Globus pallidus (tissue), 1 donor: Measurements from ENCODE around the gene TTC33.
A peak's percentile ranks its signal among the peaks of the same experiment; 100 is the strongest.
"Not testable (repeated sequence)": the region's sequence is repeated elsewhere in the genome, so short reads cannot be mapped to it uniquely, and the experiment has no call there.

Experiments
- DNase-seq: peaks from one replicate; pipeline ENCODE4 v3.0.0-alpha.2; 2015; ENCODE audit warnings: low spot score

The TTC33 gene, protein sequence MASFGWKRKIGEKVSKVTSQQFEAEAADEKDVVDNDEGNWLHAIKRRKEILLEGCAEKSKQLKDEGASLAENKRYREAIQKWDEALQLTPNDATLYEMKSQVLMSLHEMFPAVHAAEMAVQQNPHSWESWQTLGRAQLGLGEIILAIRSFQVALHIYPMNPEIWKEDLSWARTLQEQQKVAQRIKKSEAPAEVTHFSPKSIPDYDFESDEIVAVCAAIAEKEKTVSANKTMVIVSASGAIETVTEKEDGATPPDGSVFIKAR

DNA sequence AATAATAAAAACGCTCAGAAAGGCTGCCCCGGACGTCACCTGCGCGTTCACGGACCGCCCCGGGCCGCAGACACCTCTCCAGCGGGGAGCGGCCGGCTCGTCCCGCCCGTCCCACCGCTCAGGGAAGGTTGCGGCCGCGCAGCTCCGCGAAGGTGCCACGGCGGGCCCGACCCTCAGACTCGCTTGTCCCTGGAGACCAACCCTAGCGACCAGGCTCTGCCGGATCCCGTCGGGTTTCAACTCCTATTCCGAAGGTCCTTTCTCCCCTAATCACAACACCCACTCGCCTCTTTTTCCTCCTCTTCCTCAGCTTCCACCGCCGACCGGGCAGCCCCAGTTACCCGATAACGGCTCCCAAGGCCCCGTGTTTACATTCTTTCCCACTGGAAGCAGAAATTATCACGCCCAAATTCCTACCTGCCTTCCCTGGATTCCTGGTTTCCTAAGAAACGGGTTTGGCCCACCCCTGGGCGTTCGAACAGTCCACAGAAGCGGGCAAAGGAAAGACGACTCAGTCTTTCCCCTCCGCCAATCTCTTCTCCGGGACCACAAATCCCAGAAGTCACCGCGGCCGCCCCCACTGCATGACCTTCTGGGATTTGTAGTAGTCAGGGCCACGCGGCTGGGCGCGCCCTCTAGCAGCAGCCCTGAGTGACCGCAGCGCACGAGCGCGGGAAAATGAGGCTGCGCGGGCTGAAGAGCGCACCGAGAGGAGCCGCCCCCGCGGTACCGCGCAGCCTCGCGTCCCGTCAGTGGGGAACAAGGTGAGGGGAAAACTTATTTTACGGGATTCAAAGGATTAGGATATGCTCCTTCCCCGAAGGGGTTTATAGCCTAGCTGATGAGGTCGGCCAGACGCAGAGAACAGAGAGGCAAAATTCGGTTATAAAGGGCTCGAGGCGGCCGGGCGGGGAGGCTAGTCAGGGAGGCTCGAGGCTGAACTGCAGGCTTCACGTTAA, at the start of gene TTC33:
TSS of gene TTC33 (minus strand) at position 555 of the 959 bp plus-strand sequence. CDS start 8,943 bp downstream, outside the sequence.
- peak; percentile 95 for DNase-seq

DNA sequence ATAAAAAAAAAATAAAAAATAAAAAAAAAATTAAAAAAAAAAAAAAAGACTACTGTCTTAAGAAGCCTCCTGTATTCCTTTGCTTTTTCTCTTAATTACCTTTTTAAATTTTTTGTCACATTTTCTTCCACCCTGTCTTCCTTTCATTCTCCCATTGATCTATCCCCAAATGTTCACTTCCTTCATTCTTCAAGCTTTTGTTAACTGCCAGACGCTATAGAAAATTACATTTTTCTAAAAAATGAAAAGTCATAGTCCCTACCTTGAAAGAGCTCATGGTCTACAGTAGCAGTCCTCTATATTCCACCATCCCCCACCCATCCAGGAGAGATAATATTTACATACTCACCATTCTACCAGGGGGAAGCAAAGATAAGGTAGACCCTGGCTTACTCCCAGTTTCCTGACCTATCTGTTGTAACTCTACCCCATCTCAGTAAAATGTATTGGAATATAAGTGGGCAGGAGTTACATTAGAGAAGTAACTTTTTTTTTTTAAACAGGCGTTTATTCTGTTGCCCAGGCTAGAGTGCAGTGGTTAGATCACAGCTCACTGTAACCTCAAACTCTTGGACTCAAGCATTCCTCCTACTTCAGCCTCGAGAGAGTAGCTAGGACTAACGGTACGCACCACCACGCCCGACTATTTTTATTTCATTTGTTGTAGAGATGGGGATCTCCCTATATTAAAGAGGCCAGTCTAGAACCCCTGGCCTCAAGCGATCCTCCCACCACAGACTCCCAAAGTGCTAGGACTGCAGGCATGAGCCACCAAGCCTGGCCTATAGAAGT, 46.2 kb upstream of the TTC33 start:
- no peak for DNase-seq

DNA sequence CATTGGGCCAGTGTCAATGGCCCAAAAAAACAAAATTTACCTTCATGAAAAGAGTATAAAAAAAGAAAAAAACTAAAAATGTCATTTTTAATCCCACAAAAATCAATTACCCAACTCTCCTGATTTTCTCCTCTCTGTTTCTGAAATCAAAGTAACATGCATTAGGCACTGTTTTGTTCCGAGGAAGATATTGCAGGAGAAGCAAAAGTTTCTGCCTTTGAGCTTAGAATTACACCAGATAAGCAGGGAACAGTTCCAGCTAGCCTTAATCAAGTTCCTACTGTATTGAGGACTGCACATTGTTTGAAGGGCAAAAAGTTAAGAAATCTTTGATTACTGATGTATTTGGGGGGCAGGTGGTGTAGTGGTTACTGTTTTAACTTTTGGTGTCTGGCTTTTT, 43.5 kb upstream of the TTC33 start:
- DNase-seq: no peak

DNA sequence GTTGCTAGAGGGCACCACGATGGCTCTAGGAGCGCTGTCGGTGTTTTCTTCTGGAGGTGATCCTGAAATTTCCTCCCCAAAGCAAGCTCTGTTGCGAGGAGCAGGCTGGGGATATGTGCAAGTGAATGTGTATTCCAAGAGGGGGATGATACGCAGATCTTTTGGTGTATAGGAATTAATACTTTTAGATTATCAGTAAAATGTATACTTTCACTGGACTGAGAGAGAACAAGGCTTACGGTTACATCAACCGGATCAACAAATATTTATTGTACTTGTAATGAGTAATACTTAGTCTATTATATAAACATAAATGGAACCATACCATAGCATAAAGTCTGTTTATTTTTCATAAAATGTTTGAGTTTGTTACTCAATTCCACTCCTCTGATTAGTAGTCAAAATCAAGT, 43.0 kb upstream of the TTC33 start:
- DNase-seq: no peak

DNA sequence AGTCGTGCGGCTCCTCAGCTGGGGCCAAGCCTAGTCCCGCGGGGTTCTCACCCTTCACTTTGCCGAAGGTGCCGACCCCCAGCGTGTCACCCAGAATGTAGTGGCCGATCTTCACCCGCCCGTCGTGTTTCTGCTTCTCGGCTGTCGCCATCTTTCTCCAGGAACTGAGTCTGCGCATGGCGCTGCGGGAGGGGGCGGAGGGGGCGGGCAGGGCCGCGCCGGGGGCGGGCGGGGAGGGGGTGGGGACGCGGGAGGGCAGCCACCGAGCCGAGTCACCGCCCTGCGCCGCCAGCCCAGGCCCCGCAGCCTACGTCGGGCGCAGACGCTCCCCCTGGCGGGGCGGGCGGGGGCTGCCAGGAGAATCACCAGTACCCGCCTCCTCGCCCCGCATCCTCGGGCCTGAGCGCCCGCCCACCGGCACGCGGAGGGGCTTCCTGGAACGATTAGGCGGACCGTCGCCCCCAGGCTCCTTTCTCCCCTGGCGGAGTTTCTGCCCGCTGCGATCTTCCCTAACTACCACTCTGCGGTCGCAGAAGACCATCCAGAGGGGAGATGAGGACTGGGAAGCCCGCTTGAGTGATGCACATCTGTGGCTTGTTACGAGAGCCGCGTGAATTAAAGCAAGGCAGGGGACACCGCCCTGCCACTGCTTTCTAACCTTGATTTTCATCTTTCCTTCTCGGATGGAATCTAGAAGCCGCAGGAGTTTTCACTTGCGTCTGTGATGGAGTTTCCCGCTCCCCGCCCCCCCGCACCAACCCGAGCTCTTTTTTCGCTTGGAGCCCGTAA, 42.4 kb upstream of the TTC33 start, which contains the start of gene PRKAA1:
TSS of gene PRKAA1 (minus strand) at position 363 of the 789 bp plus-strand sequence. CDS start at position 178, 185 bp downstream.
- peak; percentile 93 for DNase-seq

DNA sequence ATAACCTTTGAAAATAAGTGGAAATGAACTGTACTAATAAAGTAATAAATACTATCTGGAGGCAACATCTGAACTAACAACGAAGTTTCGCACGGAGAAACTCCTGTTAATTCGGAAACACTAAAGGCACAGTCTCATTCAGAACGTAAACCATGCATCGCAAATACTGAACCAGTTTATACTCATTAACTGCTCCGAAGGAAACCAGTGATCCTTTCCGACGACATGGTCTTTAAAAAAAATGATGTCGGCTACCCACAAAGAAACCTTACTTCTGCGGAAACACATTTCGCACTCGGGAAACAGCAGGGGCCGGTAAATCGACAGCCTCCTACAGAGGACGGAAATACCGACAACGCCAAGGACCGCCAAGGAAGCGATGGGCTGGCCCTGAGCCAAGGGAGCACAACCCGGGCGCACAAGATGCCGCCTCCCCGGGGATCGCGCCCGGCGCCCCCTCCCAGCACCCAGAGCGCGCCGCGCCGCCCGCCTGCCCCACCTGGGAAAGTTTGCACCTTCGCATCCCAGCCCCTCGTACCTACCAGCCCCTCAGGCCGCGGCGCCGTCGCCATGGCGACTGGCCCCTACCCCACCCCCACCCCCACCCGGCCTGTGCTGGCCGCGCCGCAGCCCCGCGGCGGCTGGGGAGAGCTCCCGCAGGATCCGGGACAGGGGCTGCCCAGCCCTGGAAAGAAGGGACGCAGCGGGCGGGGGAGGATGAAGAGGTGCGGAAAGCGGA, 41.7 kb upstream of the TTC33 start:
- peak; percentile 60 for DNase-seq

DNA sequence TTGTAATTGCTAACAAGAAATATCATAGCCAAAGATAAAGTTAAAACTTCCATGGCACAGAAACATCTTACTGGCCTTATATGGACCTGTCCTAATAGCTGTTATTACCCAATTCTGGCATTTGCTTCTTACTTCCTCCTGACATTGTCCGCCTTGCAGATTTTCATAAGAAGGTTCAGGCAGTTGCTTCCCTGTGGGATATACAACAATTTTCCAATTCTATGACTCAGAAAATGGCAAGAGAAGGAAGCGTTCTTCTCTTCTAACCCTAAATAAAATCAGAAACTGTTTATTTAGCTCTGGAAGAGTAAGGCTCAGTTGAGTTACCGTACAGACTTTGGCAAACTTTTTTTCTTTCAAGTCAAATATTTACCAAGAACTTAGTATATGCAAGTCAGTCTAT, 40.7 kb upstream of the TTC33 start:
- no peak for DNase-seq

DNA sequence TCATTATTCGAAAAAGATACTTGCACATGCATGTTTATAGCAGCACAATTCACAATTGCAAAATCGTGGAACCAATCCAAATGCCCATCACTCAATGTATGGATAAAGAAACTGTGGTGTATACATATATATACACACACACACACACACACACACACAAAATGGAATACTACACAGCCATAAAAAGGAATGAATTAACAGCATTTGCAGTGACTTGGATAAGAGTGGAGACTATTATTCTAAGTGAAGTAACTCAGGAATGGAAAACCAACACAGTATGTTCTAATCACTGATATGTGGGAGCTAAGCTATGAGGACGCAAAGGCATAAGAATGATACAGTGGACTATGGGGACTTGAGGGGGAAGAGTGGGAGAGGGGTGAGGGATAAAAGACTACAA, 39.1 kb upstream of the TTC33 start:
- not testable (repeated sequence) for DNase-seq

DNA sequence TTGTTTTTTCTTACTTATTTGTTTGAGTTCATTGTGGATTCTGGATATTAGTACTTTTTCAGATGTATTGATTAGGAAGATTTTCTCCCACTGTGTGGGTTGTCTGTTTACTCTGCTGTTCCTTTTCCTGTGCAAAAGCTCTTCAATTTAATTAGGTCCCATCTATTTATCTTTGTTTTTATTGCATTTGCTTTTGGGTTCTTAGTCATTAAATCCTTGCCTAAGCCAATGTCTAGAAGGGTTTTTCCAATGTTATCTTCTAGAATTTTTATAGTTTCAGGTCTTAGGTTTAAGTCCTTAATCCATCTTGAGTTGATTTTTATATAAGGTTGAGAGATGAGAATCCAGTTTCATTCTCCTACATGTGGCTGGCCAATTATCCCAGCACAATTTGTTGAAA, 38.6 kb upstream of the TTC33 start:
- not testable (repeated sequence) for DNase-seq

DNA sequence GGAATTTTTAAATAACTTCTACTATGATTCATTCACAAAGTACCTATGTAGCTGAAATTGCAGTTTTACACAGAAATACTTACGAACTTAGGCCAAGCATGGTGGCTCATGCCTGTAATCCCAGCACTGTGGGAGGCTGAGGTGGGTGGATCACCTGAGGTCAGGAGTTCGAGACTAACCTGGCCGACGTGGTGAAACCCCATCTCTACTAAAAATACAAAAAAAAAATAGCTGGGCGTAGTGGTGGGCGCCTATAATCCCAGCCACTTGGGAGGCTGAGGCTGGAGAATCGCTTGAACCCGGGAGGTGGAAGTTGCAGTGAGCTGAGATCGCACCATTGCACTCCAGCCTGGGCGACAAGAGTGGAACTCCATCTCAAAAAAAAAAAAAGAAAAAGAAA, 36.9 kb upstream of the TTC33 start:
- not testable (repeated sequence) for DNase-seq

DNA sequence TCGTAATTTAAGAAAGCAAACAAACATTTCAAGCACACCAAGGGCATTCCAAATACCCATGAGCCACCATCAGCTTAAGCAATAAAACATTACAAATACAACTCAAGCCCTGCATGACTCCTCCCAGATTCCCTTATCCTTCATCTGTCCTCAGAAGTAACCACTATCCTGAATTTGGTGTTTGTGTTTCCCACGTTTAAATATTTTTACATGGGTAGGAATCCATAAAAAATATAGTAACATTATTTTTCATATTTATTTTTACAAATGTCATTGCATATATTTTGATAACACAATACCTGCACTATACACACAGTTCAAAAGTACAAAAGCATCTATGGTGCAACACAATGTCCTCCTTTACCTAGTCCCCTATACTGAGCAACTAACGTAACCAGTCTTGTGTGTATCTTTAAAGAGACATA, 36.0 kb upstream of the TTC33 start:
- no peak for DNase-seq

DNA sequence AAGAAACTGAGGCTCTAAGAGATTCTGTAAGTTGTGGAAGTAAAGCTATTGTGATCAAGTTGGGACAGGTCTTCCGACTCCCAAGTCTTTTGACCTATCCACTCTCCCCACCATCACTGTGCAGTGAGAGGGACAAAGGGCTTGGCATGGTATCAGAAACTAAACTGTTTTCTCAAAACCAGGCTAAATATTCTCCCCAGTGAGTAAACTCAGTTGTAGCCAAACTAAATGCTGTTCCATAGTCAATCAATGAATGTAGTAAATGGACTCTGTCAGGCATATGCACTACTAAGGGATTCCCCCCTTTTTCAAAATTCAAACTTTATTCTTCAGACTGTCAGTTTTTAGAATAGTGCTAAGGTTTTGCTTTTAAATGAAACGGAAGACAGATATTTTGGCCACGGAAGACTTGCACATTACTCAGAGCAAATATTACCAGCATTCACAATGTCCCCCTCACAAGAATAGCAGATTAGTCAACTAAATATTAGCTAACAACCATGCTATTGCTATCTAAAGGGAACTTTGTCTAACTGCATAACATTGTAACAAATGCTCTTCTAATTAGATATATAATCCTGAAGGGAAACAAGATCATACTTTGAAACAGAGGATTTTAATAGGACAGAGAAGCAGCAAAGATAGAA, 35.3 kb upstream of the TTC33 start:
- no peak for DNase-seq

DNA sequence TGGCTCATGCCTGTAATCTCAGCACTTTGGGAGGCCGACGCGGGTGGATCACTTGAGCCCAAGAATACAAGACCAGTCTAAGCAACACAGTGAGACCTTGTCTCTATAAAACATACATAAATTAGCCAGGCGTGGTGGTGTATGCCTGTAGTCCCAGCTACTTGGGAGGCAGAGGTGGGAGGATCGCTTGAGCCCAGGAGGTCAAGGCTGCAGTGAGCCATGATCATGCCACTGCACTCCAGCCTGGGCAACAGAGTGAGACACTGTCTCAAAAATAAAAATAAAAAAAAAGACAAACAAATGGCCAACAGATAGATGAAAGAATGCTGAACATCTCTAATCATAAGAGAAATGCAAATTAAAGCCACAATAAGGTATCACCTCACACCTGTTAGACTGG, 33.2 kb upstream of the TTC33 start:
- not testable (repeated sequence) for DNase-seq

DNA sequence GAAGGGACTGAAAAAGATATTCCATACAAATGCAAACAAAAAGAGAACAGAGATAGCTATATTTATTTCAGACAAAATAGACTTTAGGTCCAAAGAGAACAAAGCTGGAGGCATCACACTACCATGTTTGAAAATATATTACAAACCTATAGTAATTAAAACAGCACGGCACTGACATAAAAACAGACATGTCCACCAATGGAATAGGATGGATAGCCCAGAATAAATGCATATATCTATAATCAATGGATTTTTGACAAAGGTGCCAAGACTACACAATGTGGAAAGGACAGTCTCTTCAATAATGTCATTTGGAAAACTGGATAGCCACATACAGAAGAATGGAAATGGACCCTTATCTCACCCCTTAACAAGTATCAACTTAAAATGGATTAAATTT, 32.2 kb upstream of the TTC33 start:
- no peak for DNase-seq

DNA sequence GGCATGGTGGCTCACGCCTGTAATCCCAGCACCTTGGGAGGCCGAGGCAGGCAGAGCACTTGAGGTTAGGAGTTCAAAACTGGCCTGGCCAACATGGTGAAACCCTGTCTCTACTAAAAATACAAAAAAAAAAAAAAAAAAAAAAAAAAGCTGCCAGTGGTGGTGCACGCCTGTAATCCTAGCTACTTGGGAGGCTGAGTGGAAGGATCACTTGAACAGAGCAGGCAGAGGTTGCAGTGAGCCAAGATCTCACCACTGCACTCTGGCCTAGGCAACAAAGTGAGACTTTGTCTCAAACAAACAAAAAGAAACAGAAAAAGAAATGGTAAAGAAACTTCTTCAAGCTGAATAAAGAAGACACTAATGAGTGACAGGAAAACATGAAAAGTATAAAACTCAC, 30.9 kb upstream of the TTC33 start:
- not testable (repeated sequence) for DNase-seq

DNA sequence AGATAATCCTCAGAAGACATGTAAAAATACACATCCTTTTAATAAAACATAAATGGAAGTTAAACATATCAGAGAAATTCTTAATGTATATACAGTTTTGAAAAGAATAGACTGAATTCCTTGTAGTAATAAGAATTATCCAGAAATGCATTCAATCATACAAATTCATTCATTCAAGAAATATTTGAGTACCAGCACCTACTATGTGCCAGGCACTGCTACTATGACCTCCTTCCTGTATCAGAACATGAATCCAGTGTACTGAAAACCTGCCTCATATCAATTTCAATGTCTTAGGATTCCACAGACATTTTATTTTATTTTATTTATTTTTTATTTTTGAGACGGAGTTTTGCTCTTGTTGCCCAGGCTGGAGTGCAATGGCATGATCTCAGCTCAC, 29.2 kb upstream of the TTC33 start:
- no peak for DNase-seq

DNA sequence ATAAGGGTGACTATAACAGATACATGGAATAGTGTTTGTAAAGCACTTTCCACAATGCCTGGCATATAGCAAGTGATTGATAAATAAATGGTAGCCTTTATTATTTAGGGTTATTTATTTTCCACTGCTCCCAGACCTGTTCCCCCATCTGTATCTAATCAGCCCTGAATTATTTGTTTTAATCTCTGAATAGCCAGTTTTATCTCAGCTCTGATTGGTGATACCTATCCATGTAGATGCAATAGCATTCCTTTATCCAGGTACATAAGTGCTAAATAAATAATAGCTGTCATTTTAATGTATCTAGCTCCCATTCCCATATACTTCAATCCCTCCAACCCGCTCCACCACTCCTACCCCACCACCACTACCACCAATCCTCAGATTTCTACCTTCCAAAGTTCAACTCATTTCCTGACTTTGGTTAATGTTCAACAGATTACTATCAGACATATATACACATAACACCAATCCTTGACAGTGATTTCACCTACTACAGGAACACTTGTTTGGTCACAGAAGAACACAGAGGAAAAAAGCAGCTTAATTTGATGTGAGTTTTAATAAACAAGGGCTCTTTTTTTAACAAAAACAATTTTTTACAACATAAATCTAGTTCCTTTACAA, 28.4 kb upstream of the TTC33 start:
- no peak for DNase-seq

DNA sequence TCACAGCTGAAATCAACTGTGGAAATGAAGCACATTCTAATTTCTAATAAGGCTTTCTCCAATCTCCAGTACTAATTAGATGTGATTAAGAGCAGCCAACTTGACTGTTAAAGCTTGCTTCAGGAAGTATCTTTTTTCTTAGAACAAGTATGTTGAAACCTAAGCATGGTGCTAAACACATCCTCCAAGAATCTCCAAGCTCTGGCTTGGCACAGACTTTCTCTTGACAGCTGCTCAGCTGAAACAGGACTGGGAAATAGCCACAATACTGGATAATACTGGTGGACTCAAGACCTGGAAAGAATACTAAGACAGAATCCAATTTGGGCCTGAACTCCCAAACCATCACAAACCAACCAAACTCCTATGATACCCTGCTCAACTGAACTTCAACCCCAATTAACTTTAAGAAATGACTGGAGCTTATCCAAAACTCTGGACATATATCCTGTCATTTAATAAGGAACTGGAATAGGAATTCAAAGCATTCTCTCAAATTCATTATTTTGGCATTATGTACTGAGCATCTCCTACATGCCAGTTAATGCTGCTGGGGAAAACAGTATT, 26.2 kb upstream of the TTC33 start:
- no peak for DNase-seq

DNA sequence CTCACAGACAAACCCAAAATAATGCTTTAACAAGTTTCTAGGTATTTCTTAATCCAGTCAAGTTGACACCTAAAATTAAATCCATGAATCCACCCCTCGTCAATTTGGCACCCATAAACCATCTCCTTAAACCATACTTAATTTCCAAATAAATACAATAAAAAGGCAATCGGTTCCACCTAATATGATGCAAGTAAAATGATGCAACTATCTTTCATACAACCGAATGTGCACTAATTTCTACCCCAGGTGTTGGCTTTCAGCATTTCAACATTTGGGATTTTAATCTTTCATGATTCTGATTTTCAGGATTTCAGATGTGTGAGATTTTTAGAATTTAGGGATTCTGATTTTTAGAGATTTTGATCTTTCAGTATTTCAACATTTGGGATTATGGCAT, 25.1 kb upstream of the TTC33 start:
- no peak for DNase-seq
